Measurements from ENCODE around the gene MAPK9.

Gene MAPK9

DNA sequence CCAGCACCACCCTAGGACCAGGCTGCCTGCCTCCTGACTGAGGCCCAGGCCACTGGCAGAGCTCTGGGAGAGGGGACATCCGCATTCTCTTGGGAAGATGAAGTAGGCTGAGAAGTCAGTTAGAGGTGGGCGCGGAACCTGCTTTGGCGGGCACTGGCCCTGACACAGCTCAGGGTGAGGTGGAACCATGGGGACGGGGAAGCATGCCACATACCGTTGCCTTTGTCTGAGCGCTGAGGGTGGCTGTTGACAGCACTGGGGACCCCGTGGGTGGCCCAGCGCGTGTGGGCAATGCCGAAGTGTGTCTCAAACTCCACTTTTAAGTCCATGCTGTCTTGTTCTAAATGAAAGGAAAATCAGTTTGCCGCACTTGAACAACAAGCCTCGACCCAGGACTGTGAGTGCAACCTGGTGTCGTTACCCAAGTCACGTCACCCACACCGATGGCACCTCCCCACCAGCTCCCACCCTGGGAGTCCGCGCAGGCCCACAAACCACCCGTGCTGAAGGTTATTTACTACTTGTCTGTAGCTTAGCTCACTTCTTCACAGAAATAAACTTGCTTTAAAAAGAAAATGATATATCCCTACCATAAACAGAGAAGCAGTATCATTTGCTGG, 43.8 kb upstream of the MAPK9 start:
- no peak overlapping the region for H3K27ac ChIP-seq

DNA sequence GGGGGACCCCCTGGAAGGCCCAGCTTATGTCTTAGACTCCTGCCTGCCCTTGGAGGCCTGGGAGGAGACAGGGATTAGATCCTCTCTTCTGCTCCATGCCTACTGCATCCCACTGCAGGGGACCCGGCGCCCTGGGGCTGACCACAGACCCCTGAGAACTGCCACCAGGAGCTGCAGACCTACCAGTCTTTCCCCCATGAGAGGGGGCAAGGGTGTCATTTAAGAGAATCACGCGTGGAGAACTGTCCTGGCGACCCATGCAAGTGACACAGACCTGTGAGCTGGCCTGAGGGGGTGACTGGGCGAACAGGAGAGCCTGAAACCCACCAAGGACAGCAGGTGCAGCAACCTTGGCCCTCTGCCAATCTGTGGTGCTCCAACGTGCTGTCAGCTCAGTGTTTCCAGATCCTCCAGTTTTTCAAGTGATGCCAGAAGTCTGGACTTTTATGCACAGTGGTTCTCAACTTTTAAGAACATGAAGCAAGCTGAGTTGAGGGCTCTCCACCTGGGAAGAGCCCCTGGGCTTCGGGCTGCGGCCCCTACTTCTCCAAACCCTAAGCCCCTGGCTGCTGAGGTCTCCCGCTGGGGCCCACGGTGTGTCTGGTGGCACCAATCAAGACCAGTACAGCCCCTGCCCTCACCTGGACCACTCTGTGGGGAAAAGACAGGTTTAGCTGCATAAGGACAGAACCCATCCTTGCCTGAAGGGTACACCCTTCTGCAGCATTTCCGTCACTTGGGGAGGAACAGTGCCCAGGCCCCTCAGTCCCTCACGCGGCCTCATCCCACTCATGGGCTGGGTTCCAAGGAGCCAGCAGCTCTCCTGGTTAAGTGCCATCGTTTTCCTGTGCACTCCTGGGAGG, 43.1 kb upstream of the MAPK9 start:
- TF ChIP-seq ZFX (IDR thresholded peaks at IDR 0.05) (no peak), CTCF (conservative IDR thresholded peaks at IDR 0.05) (no peak)
- H3K27ac ChIP-seq = no peak overlapping the region

More for the DNA sequence above, 43.8 kb upstream of the MAPK9 start:
- TF ChIP-seq CTCF (conservative IDR thresholded peaks at IDR 0.05) (no peak), ZFX (IDR thresholded peaks at IDR 0.05) (no peak)

DNA sequence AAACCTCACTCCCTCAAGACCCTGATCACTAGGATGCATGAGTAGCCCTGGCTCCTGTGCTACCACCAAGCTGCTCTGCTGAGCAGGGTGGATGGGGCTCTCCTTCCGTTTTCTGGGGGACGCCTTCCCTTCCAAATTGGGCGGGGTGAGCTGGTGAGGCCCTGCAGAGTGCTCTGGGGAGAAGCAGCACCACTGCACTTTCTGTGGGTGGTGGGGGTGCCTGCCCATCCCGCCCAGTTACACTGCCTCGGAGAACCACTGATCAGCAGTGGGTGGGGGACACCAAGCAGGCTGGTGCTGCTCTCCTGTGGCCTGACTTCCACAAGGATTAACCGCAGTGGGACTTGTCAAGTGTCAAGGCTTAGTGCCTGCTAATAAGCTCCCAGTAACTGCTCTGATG, 42.3 kb upstream of the MAPK9 start:
- TF ChIP-seq CTCF (conservative IDR thresholded peaks at IDR 0.05) (no peak), ZFX (IDR thresholded peaks at IDR 0.05) (no peak)
- H3K27ac ChIP-seq = no peak overlapping the region

GRCh38 chr5:180333661-180334060, 41.8 kb upstream of the MAPK9 start:
- no peak for TF ChIP-seq CTCF (conservative IDR thresholded peaks at IDR 0.05)
- no peak for TF ChIP-seq ZFX (IDR thresholded peaks at IDR 0.05)

GRCh38 chr5:180332861-180333260, 41.0 kb upstream of the MAPK9 start:
- H3K27ac ChIP-seq = no peak overlapping the region
- TF ChIP-seq CTCF (conservative IDR thresholded peaks at IDR 0.05) = no peak
- TF ChIP-seq ZFX (IDR thresholded peaks at IDR 0.05) = no peak

More at GRCh38 chr5:180333661-180334060, 41.8 kb upstream of the MAPK9 start:
- no peak overlapping the region for H3K27ac ChIP-seq

- H3K27ac ChIP-seq = no peak overlapping the region
- TF ChIP-seq CTCF (conservative IDR thresholded peaks at IDR 0.05) = no peak
- TF ChIP-seq ZFX (IDR thresholded peaks at IDR 0.05) = no peak
Observed at GRCh38 chr5:180332051-180332517, 40.2 kb upstream of the MAPK9 start.

- no peak overlapping the region for H3K27ac ChIP-seq
Observed at GRCh38 chr5:180331647-180331950, 39.7 kb upstream of the MAPK9 start.

More at GRCh38 chr5:180331647-180331950, 39.7 kb upstream of the MAPK9 start:
- TF ChIP-seq ZFX (IDR thresholded peaks at IDR 0.05) (no peak), CTCF (conservative IDR thresholded peaks at IDR 0.05) (no peak)
